CD4-positive, alpha-beta T cell (primary cell): ENCODE results near the gene SDK1. TPM values are rescaled to one million over a fixed set of nuclear protein-coding genes. Genes with fewer than 3 reads are reported as not detected.

Source experiments
- ATAC-seq: fragments of 200-7000 bp; cut with Tn5 transposase; one replicate; pipeline ENCODE4 v1.10.0; 2022; ENCODE audit warnings: mild to moderate bottlenecking; ENCODE audit not compliant: poor library complexity
- CTCF ChIA-PET: fragments of 350-600 bp; sonication (Branson Sonifier 250); formaldehyde crosslinking; loops from one replicate; lab custom pipeline; 2021; ENCODE audit warnings: antibody characterized with exemption, inconsistent platforms; lab: Charles Lee
- POLR2A ChIA-PET: fragments of 350-600 bp; sonication (Branson Sonifier 250); formaldehyde crosslinking; loops from one replicate; lab custom pipeline; 2021; ENCODE audit warnings: antibody characterized with exemption, inconsistent platforms; lab: Charles Lee
- DNase-seq, 14 experiments: peaks; one replicate each; pipeline ENCODE4 v3.0.0-alpha.2; 2013 to 2020; ENCODE audit warnings: mixed read lengths in 2 of 14
- H3K27ac ChIP-seq, 2 donors: one replicate each; pipeline versions ENCODE4 v1.5.1 to v1.7.0; 2013; ENCODE audit warnings: low read length in 2 of 2, low read depth in 1 of 2, mild to moderate bottlenecking in 1 of 2
- H3K27me3 ChIP-seq, 2 experiments: 1 replicate in 1 of 2; 2 replicates in 1 of 2; pipeline versions ENCODE4 v1.6.1 to v1.7.0; 2013; ENCODE audit warnings: low read length in 2 of 2, control low read depth in 1 of 2, mild to moderate bottlenecking in 1 of 2, moderate library complexity in 1 of 2; ENCODE audit not compliant: insufficient read depth in 2 of 2, control insufficient read depth in 1 of 2
- H3K36me3 ChIP-seq: one replicate; pipeline ENCODE4 v1.6.1; 2013; ENCODE audit warnings: low read length, control low read depth; ENCODE audit not compliant: insufficient read depth
- H3K4me1 ChIP-seq: one replicate; pipeline ENCODE4 v1.6.1; 2013; ENCODE audit warnings: low read length, control low read depth; ENCODE audit not compliant: insufficient read depth
- H3K4me3 ChIP-seq: one replicate; pipeline ENCODE4 v1.5.1; 2013; ENCODE audit warnings: mild to moderate bottlenecking, low read length, moderate library complexity
- H3K9me3 ChIP-seq, 2 experiments: 1 replicate in 1 of 2; 2 replicates in 1 of 2; pipeline versions ENCODE4 v1.6.1 to v1.7.0; 2013; ENCODE audit warnings: low read length in 2 of 2, mild to moderate bottlenecking in 2 of 2, control low read depth in 1 of 2, moderate library complexity in 1 of 2; ENCODE audit not compliant: control insufficient read depth in 1 of 2, insufficient read depth in 1 of 2
- H3K27ac Mint-ChIP-seq: one replicate; pipeline ENCODE4 v1.8.0; 2020; ENCODE audit warnings: mixed read lengths
- H3K27me3 Mint-ChIP-seq: one replicate; pipeline ENCODE4 v1.8.0; 2021; ENCODE audit warnings: mixed read lengths
- H3K36me3 Mint-ChIP-seq: one replicate; pipeline ENCODE4 v1.8.0; 2021; ENCODE audit warnings: low read depth, mixed read lengths
- H3K4me1 Mint-ChIP-seq: one replicate; pipeline ENCODE4 v1.8.0; 2021; ENCODE audit warnings: low read depth, mixed read lengths
- H3K4me3 Mint-ChIP-seq: one replicate; pipeline ENCODE4 v1.8.0; 2020; ENCODE audit warnings: mild to moderate bottlenecking, mixed read lengths
- H3K9me3 Mint-ChIP-seq: one replicate; pipeline ENCODE4 v1.8.0; 2020; ENCODE audit warnings: mixed read lengths
- intact Hi-C, 2 experiments: fragments of 100-400 bp; cut with DNase I in 1 of 2; cut with micrococcal nuclease in 1 of 2; formaldehyde crosslinking; loops; one replicate each; pipeline versions ENCODE4 v1.15.1 to v1.9.0; 2023 to 2025; cut with DNase I, micrococcal nuclease
- total RNA-seq, 174 experiments: library from RNA in 2 of 174; stranded (reverse) in 2 of 174; gene quantifications; one replicate each; pipeline ENCODE4 v1.2.3 and lab custom pipeline; 2021 to 2026
- TF ChIP-seq, protein P1 (sequence below): fragments of 200-600 bp; IDR thresholded peaks from one replicate; pipeline ENCODE4 v1.8.0; 2022; ENCODE audit warnings: antibody characterized with exemption, mild to moderate bottlenecking

Gene SDK1
- total RNA-seq, 2 experiments from 2014 or later, result 1.1 to 1.3 TPM

DNA sequence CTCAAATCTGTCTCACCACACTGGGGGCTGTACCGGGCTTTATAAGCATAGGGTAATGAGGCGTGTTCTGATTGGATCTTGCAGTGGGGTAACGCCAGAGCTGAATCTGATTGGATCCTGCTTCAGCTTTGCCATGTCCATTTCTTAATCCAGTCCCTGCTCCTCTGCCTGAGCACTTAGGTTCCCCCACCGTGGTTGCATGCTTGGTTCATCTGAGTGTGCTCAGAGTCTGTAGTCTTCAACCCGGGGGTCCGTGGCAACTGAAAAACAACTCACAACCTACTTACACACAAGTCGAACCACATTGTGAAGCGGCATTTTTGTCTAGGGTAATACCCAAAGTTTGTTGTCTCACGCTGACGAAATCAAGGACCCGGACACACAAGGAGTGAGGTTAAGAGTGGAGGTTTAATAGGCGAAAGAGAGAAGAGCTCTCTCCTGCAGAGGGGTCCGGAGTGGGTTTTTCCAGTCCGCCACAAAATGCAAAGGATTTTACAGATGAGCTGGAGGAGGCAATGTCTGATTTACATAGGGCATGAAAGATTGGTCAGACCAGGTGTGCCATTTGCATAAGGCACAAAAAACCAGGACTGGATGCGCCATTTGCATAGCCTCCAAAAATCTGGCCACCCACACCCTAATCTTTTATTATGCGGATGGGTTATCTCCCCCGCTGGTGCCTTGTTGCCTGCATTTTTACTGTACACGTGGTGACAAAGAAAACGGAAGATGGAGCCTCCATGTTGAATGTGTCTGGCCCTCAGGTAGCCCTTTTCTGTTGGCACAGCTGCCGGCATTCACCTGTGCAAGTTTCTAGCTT lies 739.3 kb downstream of the SDK1 start:
- ATAC-seq (no peak), DNase-seq (no peak)
- Mint-ChIP-seq H3K27me3 (no peaks in the 10 kb centered on the region), H3K27ac (no peak overlapping the region), H3K36me3 (no peaks in the 10 kb centered on the region), H3K9me3 (no peaks in the 10 kb centered on the region), H3K4me1 (no peaks in the 10 kb centered on the region), H3K4me3 (no peak overlapping the region)
- ChIA-PET POLR2A (no interaction called here), CTCF (no interaction called here)
- no peak overlapping the region for H3K4me3 ChIP-seq
- intact Hi-C loops, result no loop called here
- no peak overlapping the region for H3K27ac ChIP-seq
- no peaks in the 10 kb centered on the region for H3K9me3 ChIP-seq
- TF ChIP-seq, protein P1, sequence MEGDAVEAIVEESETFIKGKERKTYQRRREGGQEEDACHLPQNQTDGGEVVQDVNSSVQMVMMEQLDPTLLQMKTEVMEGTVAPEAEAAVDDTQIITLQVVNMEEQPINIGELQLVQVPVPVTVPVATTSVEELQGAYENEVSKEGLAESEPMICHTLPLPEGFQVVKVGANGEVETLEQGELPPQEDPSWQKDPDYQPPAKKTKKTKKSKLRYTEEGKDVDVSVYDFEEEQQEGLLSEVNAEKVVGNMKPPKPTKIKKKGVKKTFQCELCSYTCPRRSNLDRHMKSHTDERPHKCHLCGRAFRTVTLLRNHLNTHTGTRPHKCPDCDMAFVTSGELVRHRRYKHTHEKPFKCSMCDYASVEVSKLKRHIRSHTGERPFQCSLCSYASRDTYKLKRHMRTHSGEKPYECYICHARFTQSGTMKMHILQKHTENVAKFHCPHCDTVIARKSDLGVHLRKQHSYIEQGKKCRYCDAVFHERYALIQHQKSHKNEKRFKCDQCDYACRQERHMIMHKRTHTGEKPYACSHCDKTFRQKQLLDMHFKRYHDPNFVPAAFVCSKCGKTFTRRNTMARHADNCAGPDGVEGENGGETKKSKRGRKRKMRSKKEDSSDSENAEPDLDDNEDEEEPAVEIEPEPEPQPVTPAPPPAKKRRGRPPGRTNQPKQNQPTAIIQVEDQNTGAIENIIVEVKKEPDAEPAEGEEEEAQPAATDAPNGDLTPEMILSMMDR, result no peak
- H3K36me3 ChIP-seq, result no peaks in the 10 kb centered on the region
- no peaks in the 10 kb centered on the region for H3K27me3 ChIP-seq
- no peaks in the 10 kb centered on the region for H3K4me1 ChIP-seq

DNA sequence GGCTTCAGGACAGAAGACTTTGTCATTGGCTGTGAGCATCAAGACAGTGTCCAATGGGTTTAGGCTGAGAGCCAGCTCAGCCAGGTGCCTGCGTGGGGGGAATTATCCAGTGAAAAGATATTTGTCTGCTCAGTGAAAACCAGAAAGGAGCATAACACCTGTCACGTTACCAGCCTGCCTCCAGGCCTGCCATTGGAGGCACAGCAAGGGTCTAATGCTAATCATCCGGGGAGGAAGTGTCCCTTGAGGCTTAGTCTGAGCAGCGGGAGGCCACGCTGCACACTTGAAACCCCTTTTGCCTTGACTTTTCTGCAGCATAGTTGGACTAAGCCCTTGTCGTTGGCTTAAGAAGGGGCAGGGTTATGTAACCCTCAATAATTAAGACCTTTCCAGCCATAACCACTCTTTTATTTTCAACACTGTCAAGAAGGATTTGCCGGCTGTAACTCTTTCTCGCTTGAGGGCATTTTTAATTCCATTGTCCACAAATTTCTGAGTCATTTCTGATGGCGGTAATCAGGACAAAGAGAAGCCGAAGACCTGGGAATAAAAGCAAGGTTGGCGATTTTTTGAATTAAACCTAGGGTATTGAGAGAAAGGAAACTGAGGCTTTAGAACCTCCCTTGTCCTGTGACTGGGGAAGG lies 741.5 kb downstream of the SDK1 start:
- H3K27ac ChIP-seq, result no peak overlapping the region
- Mint-ChIP-seq H3K9me3 (no peaks in the 10 kb centered on the region), H3K27ac (no peak overlapping the region), H3K36me3 (no peaks in the 10 kb centered on the region), H3K4me1 (no peaks in the 10 kb centered on the region), H3K4me3 (no peak overlapping the region), H3K27me3 (no peaks in the 10 kb centered on the region)
- no peak for DNase-seq
- TF ChIP-seq, protein P1, result no peak
- intact Hi-C loops, result no loop called here
- ChIA-PET CTCF (no interaction called here), POLR2A (no interaction called here)
- H3K36me3 ChIP-seq, result no peaks in the 10 kb centered on the region
- no peaks in the 10 kb centered on the region for H3K9me3 ChIP-seq
- H3K4me1 ChIP-seq, result no peaks in the 10 kb centered on the region
- no peaks in the 10 kb centered on the region for H3K27me3 ChIP-seq
- no peak overlapping the region for H3K4me3 ChIP-seq
- ATAC-seq, result no peak

DNA sequence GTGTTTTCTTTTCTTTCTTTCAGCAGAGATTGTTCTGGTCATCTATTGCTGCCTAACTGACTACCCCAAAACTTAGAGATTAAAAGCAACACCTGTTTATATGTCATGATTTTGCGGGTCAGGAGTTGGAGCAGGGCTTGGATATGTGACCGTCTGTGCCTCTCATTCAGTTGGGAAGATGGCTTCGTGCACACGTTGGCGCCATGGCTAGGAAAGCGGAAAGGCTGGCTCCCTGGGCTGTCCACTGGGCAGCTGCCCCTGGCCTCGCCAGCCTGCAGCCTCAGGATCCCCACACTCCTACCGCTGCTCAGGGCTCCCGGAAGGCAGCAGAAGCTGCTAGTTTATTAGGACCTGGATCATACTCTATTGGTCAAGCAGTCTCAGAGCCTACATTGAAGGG lies 742.9 kb downstream of the SDK1 start:
- ChIA-PET POLR2A (no interaction called here), CTCF (no interaction called here)
- H3K4me1 Mint-ChIP-seq, result no peaks in the 10 kb centered on the region
- H3K4me3 ChIP-seq, result no peak overlapping the region
- H3K36me3 Mint-ChIP-seq, result no peaks in the 10 kb centered on the region
- TF ChIP-seq, protein P1, result no peak
- ATAC-seq (no peak), DNase-seq (no peak)
- H3K9me3 ChIP-seq, result no peaks in the 10 kb centered on the region
- H3K27me3 ChIP-seq, result no peaks in the 10 kb centered on the region
- no peaks in the 10 kb centered on the region for H3K4me1 ChIP-seq
- no peak overlapping the region for H3K4me3 Mint-ChIP-seq
- intact Hi-C loops, result no loop called here
- no peaks in the 10 kb centered on the region for H3K36me3 ChIP-seq
- no peak overlapping the region for H3K27ac Mint-ChIP-seq
- H3K27ac ChIP-seq, result no peak overlapping the region
- H3K27me3 Mint-ChIP-seq, result no peaks in the 10 kb centered on the region
- H3K9me3 Mint-ChIP-seq, result no peaks in the 10 kb centered on the region
